ENCODE data around the gene PTPRN2.
"Not testable (repeated sequence)": the region's sequence is repeated elsewhere in the genome, so short reads cannot be mapped to it uniquely, and the experiment has no call there.

GRCh38 chr7:157933219-157934155 lies 654.1 kb downstream of the PTPRN2 start:
- not testable (repeated sequence) for TF ChIP-seq POLR2A (IDR thresholded peaks at IDR 0.05; ENCODE audit: low read depth, low read length); EZH2 (IDR thresholded peaks at IDR 0.05; ENCODE audit: borderline replicate concordance, low read depth, low read length, severe bottlenecking); CTCF (IDR thresholded peaks at IDR 0.05; ENCODE audit: extremely low read depth in 1 of 2, insufficient read depth in 1 of 2, low read depth in 1 of 2, low read length in 2 of 2); POLR2AphosphoS5 (IDR thresholded peaks at IDR 0.05; ENCODE audit: insufficient read depth, low read depth, low read length)
- TF ChIP-seq, protein P1, sequence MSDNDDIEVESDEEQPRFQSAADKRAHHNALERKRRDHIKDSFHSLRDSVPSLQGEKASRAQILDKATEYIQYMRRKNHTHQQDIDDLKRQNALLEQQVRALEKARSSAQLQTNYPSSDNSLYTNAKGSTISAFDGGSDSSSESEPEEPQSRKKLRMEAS (IDR thresholded peaks at IDR 0.05; ENCODE audit: insufficient read depth, insufficient read length): not testable (repeated sequence)

Measured in endothelial cell of umbilical vein (primary cell).